ENCODE results near the gene TAP2.

GRCh38 chr6:32799168-32799567 is 39.4 kb downstream of the TAP2 start:
- TF ChIP-seq YY1 (IDR thresholded peaks at IDR 0.05; ENCODE audit: insufficient read depth, insufficient read length) (no peak), ZNF274 (IDR thresholded peaks at IDR 0.05; ENCODE audit: low read depth, low read length) (no peak)

Data from NT2/D1 (cell line).